OCI-LY7 (cell line): Measurements from ENCODE around the gene POU2AF1. TPM values are rescaled to one million over a fixed set of nuclear protein-coding genes. Genes with fewer than 3 reads are reported as not detected.
"Not testable (repeated sequence)": the region's sequence is repeated elsewhere in the genome, so short reads cannot be mapped to it uniquely, and the experiment has no call there.

Source experiments
- BruUV-seq: library from RNA; stranded (reverse); fragments of 400-500 nt; replicated peaks from 2 replicates; lab custom pipeline; 2021; lab: Mats Ljungman, UMichigan
- CTCF ChIA-PET: fragments of 300-600 bp; sonication (Branson Sonifier 250); formaldehyde crosslinking; loops from one replicate; lab custom pipeline; 2022; ENCODE audit warnings: antibody characterized with exemption; ENCODE audit not compliant: unreplicated experiment; lab: Charles Lee
- POLR2A ChIA-PET: fragments of 300-600 bp; sonication (Branson Sonifier 250); formaldehyde crosslinking; loops from one replicate; lab custom pipeline; 2022; ENCODE audit warnings: antibody characterized with exemption; lab: Charles Lee
- DNase-seq: peaks from one replicate; pipeline ENCODE4 v3.0.0-alpha.2; 2015; ENCODE audit warnings: low spot score
- H2AFZ ChIP-seq: fragments of 200-600 bp; sonication (generic), shearing (Covaris generic); 2 replicates; pipeline ENCODE4 v1.6.1; 2014; ENCODE audit warnings: mild to moderate bottlenecking, antibody characterized with exemption, low read length, moderate library complexity
- H3K27ac ChIP-seq: fragments of 200-600 bp; sonication (generic); 2 replicates; pipeline ENCODE4 v1.5.1; 2014; ENCODE audit warnings: mixed run types, low read depth, mild to moderate bottlenecking, moderate library complexity, low read length, inconsistent platforms; ENCODE audit not compliant: poor library complexity, severe bottlenecking
- H3K36me3 ChIP-seq: fragments of 200-600 bp; sonication (generic); 2 replicates; pipeline ENCODE4 v1.6.1; 2014; ENCODE audit warnings: mild to moderate bottlenecking, antibody characterized with exemption, low read length, moderate library complexity, mixed read lengths; ENCODE audit not compliant: insufficient read depth
- H3K4me1 ChIP-seq: fragments of 200-600 bp; sonication (generic); 2 replicates; pipeline ENCODE4 v1.5.1; 2014; ENCODE audit warnings: mild to moderate bottlenecking, low read length; ENCODE audit not compliant: insufficient read depth, poor library complexity, severe bottlenecking
- H3K4me2 ChIP-seq: fragments of 200-600 bp; sonication (generic); 2 replicates; pipeline ENCODE4 v1.6.1; 2014; ENCODE audit warnings: mild to moderate bottlenecking, low read length
- H3K4me3 ChIP-seq: fragments of 200-600 bp; sonication (generic); 2 replicates; pipeline ENCODE4 v1.5.1; 2014; ENCODE audit warnings: mild to moderate bottlenecking, low read depth, low read length; ENCODE audit not compliant: poor library complexity, severe bottlenecking
- H3K79me2 ChIP-seq: fragments of 200-600 bp; sonication (generic); 2 replicates; pipeline ENCODE4 v1.6.1; 2016; ENCODE audit warnings: low read depth, mild to moderate bottlenecking, low read length, moderate library complexity, mixed read lengths; ENCODE audit not compliant: insufficient read depth
- H3K9me2 ChIP-seq: fragments of 200-600 bp; sonication (generic); 2 replicates; pipeline ENCODE4 v1.6.1; 2016; ENCODE audit warnings: mild to moderate bottlenecking, low read length, mixed read lengths; ENCODE audit not compliant: insufficient read depth
- H3K9me3 ChIP-seq: fragments of 200-600 bp; sonication (generic); 2 replicates; pipeline ENCODE4 v1.6.1; 2014; ENCODE audit warnings: mild to moderate bottlenecking, mixed run types, low read length, mixed read lengths
- H4K20me1 ChIP-seq: fragments of 200-600 bp; sonication (generic); 2 replicates; pipeline ENCODE4 v1.6.1; 2014; ENCODE audit warnings: mild to moderate bottlenecking, antibody characterized with exemption, low read length, moderate library complexity, mixed read lengths; ENCODE audit not compliant: insufficient read depth
- EZH2phosphoT487 ChIP-seq: fragments of 200-600 bp; sonication (generic); IDR thresholded peaks from 2 replicates; pipeline ENCODE4 v1.6.1; 2018; ENCODE audit warnings: low read depth, borderline replicate concordance, mild to moderate bottlenecking, mixed run types, antibody characterized with exemption, low read length, moderate library complexity, mixed read lengths
- intact Hi-C: fragments of 100-400 bp; cut with micrococcal nuclease; formaldehyde crosslinking; loops from one replicate; pipeline ENCODE4 v1.10.0; 2022; ENCODE audit not compliant: unreplicated experiment
- total RNA-seq, 2 experiments: library from RNA; depleted of rRNA in 1 of 2; stranded (reverse); fragments of >200 nt in 1 of 2; shearing (Covaris generic) in 1 of 2; gene quantifications; 2 replicates each; pipeline ENCODE4 v1.2.3, GENCODE V29; 2014 to 2022
- TF ChIP-seq, protein P1 (sequence below): fragments of 200-600 bp; sonication (generic); conservative IDR thresholded peaks from 2 replicates; pipeline ENCODE4 v1.5.1; 2014; ENCODE audit warnings: mild to moderate bottlenecking, antibody characterized with exemption, low read length, moderate library complexity, mixed read lengths

The POU2AF1 gene
- total RNA-seq, 2 experiments from 2014 or later: 86.1 to 285 TPM

DNA sequence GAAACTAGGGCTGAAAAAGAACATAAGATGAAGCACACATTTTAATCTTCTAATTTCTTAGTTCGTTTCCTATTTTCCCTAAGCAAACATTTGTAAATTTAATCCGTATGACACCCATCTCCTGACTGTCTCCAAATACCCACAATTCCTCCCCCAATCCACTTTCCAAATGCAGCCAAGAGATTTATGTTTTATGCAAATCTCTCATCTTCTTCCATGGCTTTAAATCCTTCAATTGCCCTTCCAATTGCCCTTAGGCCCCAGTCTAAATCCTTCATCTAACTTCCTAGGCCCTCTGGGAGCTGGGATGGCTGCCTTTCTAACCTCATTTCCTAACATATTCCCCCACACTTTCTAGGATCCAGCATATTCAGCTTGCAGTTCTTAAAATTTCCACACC, 18.0 kb upstream of the POU2AF1 start:
- intact Hi-C loops: no loop called here
- Histone ChIP-seq H3K9me3 (peaks cover 5% of the 10 kb centered on the region; the same call in 1 of the 2 replicates), H2AFZ (peak overlapping the region; percentile 66; the same call in 1 of the 2 replicates), H3K36me3 (no peaks in the 10 kb centered on the region), H3K4me2 (peak overlapping the region; percentile 78), H3K79me2 (no peaks in the 10 kb centered on the region), H3K27ac (peak overlapping the region; percentile 90), H3K4me1 (peaks cover 89% of the 10 kb centered on the region), H3K4me3 (peak overlapping the region; percentile 47), H4K20me1 (peaks cover 6% of the 10 kb centered on the region; the same call in 1 of the 2 replicates), H3K9me2 (no peaks in the 10 kb centered on the region)
- ChIA-PET CTCF (interaction anchor here (1.4 kb wide), 2 partner anchors 16 to 20 kb away, joined by 3 to 4 read pairs; no protein-coding TSS in a partner anchor), POLR2A (interaction anchor here (0.9 to 9.3 kb wide), 10 partner anchors 14 to 1109 kb away, joined by 3 to 236 read pairs (median 4); partner anchors contain the start of gene POU2AF1)
- BruUV-seq: no TSS peak
- TF ChIP-seq, protein P1, sequence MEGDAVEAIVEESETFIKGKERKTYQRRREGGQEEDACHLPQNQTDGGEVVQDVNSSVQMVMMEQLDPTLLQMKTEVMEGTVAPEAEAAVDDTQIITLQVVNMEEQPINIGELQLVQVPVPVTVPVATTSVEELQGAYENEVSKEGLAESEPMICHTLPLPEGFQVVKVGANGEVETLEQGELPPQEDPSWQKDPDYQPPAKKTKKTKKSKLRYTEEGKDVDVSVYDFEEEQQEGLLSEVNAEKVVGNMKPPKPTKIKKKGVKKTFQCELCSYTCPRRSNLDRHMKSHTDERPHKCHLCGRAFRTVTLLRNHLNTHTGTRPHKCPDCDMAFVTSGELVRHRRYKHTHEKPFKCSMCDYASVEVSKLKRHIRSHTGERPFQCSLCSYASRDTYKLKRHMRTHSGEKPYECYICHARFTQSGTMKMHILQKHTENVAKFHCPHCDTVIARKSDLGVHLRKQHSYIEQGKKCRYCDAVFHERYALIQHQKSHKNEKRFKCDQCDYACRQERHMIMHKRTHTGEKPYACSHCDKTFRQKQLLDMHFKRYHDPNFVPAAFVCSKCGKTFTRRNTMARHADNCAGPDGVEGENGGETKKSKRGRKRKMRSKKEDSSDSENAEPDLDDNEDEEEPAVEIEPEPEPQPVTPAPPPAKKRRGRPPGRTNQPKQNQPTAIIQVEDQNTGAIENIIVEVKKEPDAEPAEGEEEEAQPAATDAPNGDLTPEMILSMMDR: no peak
- no peak for DNase-seq

DNA sequence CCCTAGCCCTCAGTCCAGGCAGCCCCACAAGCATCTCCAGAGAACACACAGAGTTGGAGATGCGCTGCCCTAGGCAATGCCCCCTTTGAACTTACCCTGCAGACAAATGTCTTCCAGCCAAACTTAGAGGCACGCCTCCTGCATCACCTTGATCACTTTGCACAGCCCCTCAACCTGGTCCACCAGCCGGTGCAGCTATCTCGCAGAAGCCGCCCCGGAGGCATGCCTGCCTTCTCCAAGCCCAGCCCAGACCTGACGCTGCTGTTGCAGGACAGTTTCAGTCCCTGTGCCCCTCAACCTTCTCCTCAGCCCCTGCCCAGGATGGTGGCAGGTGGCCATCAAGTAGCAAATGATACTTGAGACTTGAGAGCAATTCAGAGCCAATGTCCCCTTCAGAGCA, 16.7 kb upstream of the POU2AF1 start:
- H3K36me3 ChIP-seq: no peaks in the 10 kb centered on the region
- H3K79me2 ChIP-seq: no peaks in the 10 kb centered on the region
- H3K4me1 ChIP-seq: peaks cover 80% of the 10 kb centered on the region
- H3K9me3 ChIP-seq: peaks cover 5% of the 10 kb centered on the region; the same call in 1 of the 2 replicates
- peak overlapping the region; percentile 78 for H3K4me2 ChIP-seq
- BruUV-seq: no TSS peak
- POLR2A ChIA-PET: interaction anchor here (1.2 to 9.3 kb wide), 6 partner anchors 13 to 31 kb away, joined by 3 to 236 read pairs (median 18); partner anchors contain the start of gene POU2AF1
- no peak for DNase-seq
- H2AFZ ChIP-seq: peak overlapping the region; percentile 66; the same call in 1 of the 2 replicates
- H3K27ac ChIP-seq: no peak overlapping the region
- H4K20me1 ChIP-seq: peaks cover 6% of the 10 kb centered on the region; the same call in 1 of the 2 replicates
- TF ChIP-seq, protein P1: no peak
- TF ChIP-seq EZH2phosphoT487: no peak
- CTCF ChIA-PET: interaction anchor here (1.4 kb wide), 2 partner anchors 15 to 21 kb away, joined by 3 to 4 read pairs; no protein-coding TSS in a partner anchor
- H3K9me2 ChIP-seq: no peaks in the 10 kb centered on the region
- intact Hi-C loops: no loop called here
- no peak overlapping the region for H3K4me3 ChIP-seq

DNA sequence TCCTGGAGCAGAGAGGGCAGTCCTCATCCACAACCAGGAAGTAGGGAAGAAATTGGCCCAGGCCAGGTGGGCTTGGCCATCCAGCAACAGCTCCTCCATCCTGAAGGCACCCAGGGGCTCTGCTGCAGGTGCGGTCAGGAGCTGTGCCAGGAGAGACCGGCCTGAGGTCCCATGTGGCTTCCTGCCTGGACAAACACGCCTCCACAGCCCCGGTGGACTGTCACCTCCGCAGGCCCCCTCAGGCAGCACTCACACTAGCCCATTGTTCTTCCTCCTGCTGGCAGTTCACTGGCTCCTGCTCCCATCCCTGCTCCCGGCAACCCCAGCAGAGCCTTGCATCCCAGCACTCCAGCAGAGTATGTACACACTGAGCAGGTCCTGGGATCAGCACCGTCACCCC, 16.0 kb upstream of the POU2AF1 start:
- TF ChIP-seq EZH2phosphoT487: no peak
- TF ChIP-seq, protein P1: no peak
- H4K20me1 ChIP-seq: peaks cover 6% of the 10 kb centered on the region; the same call in 1 of the 2 replicates
- no peak for DNase-seq
- H2AFZ ChIP-seq: no peak overlapping the region; the same call in 1 of the 2 replicates
- H3K79me2 ChIP-seq: no peaks in the 10 kb centered on the region
- H3K9me2 ChIP-seq: no peaks in the 10 kb centered on the region
- no peak overlapping the region for H3K4me3 ChIP-seq
- H3K27ac ChIP-seq: no peak overlapping the region
- CTCF ChIA-PET: no interaction called here
- POLR2A ChIA-PET: interaction anchor here (1.2 to 9.3 kb wide), 5 partner anchors 10 to 19 kb away, joined by 4 to 236 read pairs (median 30); partner anchors contain the start of gene POU2AF1
- no peaks in the 10 kb centered on the region for H3K36me3 ChIP-seq
- intact Hi-C loops: no loop called here
- H3K9me3 ChIP-seq: peaks cover 5% of the 10 kb centered on the region; the same call in 1 of the 2 replicates
- H3K4me2 ChIP-seq: peak overlapping the region; percentile 78; the same call in 1 of the 2 replicates
- no TSS peak for BruUV-seq
- H3K4me1 ChIP-seq: peaks cover 80% of the 10 kb centered on the region

DNA sequence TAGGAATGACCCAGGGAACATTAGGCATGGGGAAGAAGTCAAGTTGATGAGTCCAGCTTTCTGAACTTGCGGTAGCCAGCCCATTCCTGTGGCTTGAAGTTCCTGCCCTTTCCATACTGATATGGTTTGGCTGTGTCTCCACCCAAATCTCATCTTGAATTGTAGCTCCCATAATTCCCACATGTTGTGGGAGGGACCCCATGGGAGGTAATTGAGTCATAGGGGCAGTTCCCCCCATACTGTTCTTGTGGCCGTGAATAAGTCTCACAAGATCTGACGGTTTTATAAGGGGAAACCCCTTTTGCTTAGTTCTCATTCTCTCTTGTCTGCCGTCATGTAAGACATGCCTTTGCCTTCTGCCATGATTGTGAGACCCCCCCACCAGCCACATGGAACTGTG, 15.1 kb upstream of the POU2AF1 start:
- H3K4me3 ChIP-seq, DNase-seq, H3K79me2 ChIP-seq, H3K9me2 ChIP-seq, intact Hi-C loops, H3K27ac ChIP-seq, H3K9me3 ChIP-seq, H4K20me1 ChIP-seq, H3K36me3 ChIP-seq, BruUV-seq: not testable (repeated sequence)
- Histone ChIP-seq H3K4me2 (peak overlapping the region; percentile 78; the same call in 1 of the 2 replicates), H3K4me1 (peaks cover 80% of the 10 kb centered on the region), H2AFZ (peak overlapping the region; percentile 29; the same call in 1 of the 2 replicates)
- POLR2A ChIA-PET: interaction anchor here (1.2 to 9.3 kb wide), 4 partner anchors 11 to 20 kb away, joined by 4 to 236 read pairs (median 56); partner anchors contain the start of gene POU2AF1
- CTCF ChIA-PET: interaction anchor here (1.0 kb wide), 1 partner anchor 23 kb away, joined by 3 read pairs; no protein-coding TSS in a partner anchor
